ENCODE measurements around the gene OTX2. TPM values are rescaled to one million over a fixed set of nuclear protein-coding genes. Genes with fewer than 3 reads are reported as not detected.

The OTX2 gene
- total RNA-seq, 1 experiment from 2014 or later, result not detected

GRCh38 chr14:56807386-56808109, 2.7 kb downstream of the OTX2 start:
- ATAC-seq (no peak), DNase-seq (ENCODE audit: low read depth, low spot score) (no peak)
- no TSS peak for BruUV-seq (replicated peaks)
- H3K4me2 ChIP-seq (ENCODE audit: low read length), result no peak overlapping the region
- H3K9ac ChIP-seq (ENCODE audit: low read length), result no peak overlapping the region
- no peaks in the 10 kb centered on the region for H3K36me3 ChIP-seq (ENCODE audit: control insufficient read depth in 1 of 2, insufficient read depth in 2 of 2, low read length in 2 of 2)
- ChIA-PET CTCF (no interaction called here), POLR2A (no interaction called here), RAD21 (ENCODE audit: low non-redundant PET in 1 of 2, low total read pairs in 2 of 2, uncharacterized antibody in 2 of 2, unreplicated experiment in 2 of 2) (no interaction called here)
- TF ChIP-seq ZFX (IDR thresholded peaks at IDR 0.05), result no peak
- TF ChIP-seq MAX (IDR thresholded peaks at IDR 0.05), result no peak
- no peak for TF ChIP-seq JUND (IDR thresholded peaks at IDR 0.05)
- no peak for TF ChIP-seq SIN3A (IDR thresholded peaks at IDR 0.05; ENCODE audit: low read depth)
- TF ChIP-seq TCF7L2 (IDR thresholded peaks at IDR 0.05; ENCODE audit: borderline replicate concordance, extremely low read depth, insufficient read depth, insufficient read length), result no peak
- TF ChIP-seq POLR2AphosphoS5 (IDR thresholded peaks at IDR 0.05; ENCODE audit: low read depth, low read length), result no peak
- no peak for TF ChIP-seq POLR2A (IDR thresholded peaks at IDR 0.05; ENCODE audit: borderline replicate concordance, extremely low read depth, insufficient read depth, insufficient read length)
- no peak for TF ChIP-seq EGR1 (IDR thresholded peaks at IDR 0.05; ENCODE audit: low read depth)
- no peak for TF ChIP-seq CEBPB (IDR thresholded peaks at IDR 0.05; ENCODE audit: low read depth)
- TF ChIP-seq EZH2phosphoT487 (IDR thresholded peaks at IDR 0.05; ENCODE audit: borderline replicate concordance), result no peak
- no peak for TF ChIP-seq ELF1 (IDR thresholded peaks at IDR 0.05; ENCODE audit: borderline replicate concordance, low read depth)
- TF ChIP-seq RAD21 (IDR thresholded peaks at IDR 0.05; ENCODE audit: low read depth), result no peak
- no peak for TF ChIP-seq SRF (IDR thresholded peaks at IDR 0.05; ENCODE audit: low read depth)
- TF ChIP-seq REST (IDR thresholded peaks at IDR 0.05; ENCODE audit: low read depth), result no peak
- no peak for TF ChIP-seq ZBTB33 (IDR thresholded peaks at IDR 0.05; ENCODE audit: extremely low read depth, insufficient replicate concordance, low read length)
- TF ChIP-seq ZNF274 (IDR thresholded peaks at IDR 0.05; ENCODE audit: low read depth, low read length), result no peak
- TF ChIP-seq EZH2 (IDR thresholded peaks at IDR 0.05), result no peak
- no peaks in the 10 kb centered on the region for H3K9me2 ChIP-seq (ENCODE audit: insufficient read depth)
- H3K4me3 ChIP-seq (replicated peaks in 1 of 2; ENCODE audit: low read depth in 1 of 2, low read length in 2 of 2), result no peak overlapping the region
- intact Hi-C loops (cut with micrococcal nuclease), result no loop called here
- no peak overlapping the region for H2AFZ ChIP-seq (ENCODE audit: low read depth, low read length, poor library complexity, severe bottlenecking)
- no peaks in the 10 kb centered on the region for H3K79me2 ChIP-seq (ENCODE audit: insufficient read depth, low read length)
- H3K27me3 ChIP-seq (ENCODE audit: insufficient read depth, low read length), result peaks cover 46% of the 10 kb centered on the region
- H4K20me1 ChIP-seq (ENCODE audit: insufficient read depth), result no peaks in the 10 kb centered on the region
- H3K27ac ChIP-seq (ENCODE audit: low read depth, low read length), result no peak overlapping the region
- no peaks in the 10 kb centered on the region for H3K4me1 ChIP-seq (ENCODE audit: control insufficient read depth in 1 of 2, insufficient read depth in 2 of 2, low read length in 2 of 2)
- no peaks in the 10 kb centered on the region for H3K9me3 ChIP-seq (ENCODE audit: control insufficient read depth in 1 of 2, insufficient read depth in 1 of 2, low read depth in 1 of 2, low read length in 2 of 2)
